Activated CD8-positive, alpha-beta T cell treated with anti-CD3 and anti-CD28 coated beads for 36 hours (primary cell): ENCODE results near the gene OR13C8. TPM values are rescaled to one million over a fixed set of nuclear protein-coding genes. Genes with fewer than 3 reads are reported as not detected.
"Not testable (repeated sequence)": the region's sequence is repeated elsewhere in the genome, so short reads cannot be mapped to it uniquely, and the experiment has no call there.

Experiments used
- ATAC-seq: fragments of 200-7000 bp; cut with Tn5 transposase; one replicate; pipeline ENCODE4 v1.10.0; 2021; ENCODE audit warnings: mild to moderate bottlenecking, moderate library complexity
- CTCF ChIA-PET: fragments of 350-600 bp; sonication (Branson Sonifier 250); formaldehyde crosslinking; loops from one replicate; lab custom pipeline; 2021; ENCODE audit warnings: antibody characterized with exemption; lab: Charles Lee
- POLR2A ChIA-PET: fragments of 350-600 bp; sonication (Branson Sonifier 250); formaldehyde crosslinking; loops from one replicate; lab custom pipeline; 2021; ENCODE audit warnings: antibody characterized with exemption; lab: Charles Lee
- DNase-seq: peaks from one replicate; pipeline ENCODE4 v3.0.0-alpha.2; 2020
- H3K27ac Mint-ChIP-seq: one replicate; pipeline ENCODE4 v1.8.0; 2021; ENCODE audit warnings: mild to moderate bottlenecking, mixed read lengths
- H3K27me3 Mint-ChIP-seq: one replicate; pipeline ENCODE4 v1.8.0; 2021; ENCODE audit warnings: mixed read lengths
- H3K36me3 Mint-ChIP-seq: one replicate; pipeline ENCODE4 v1.8.0; 2021; ENCODE audit warnings: low read depth, mixed read lengths
- H3K4me1 Mint-ChIP-seq: one replicate; pipeline ENCODE4 v1.8.0; 2021; ENCODE audit warnings: low read depth, mixed read lengths
- H3K4me3 Mint-ChIP-seq: one replicate; pipeline ENCODE4 v1.8.0; 2021; ENCODE audit warnings: mild to moderate bottlenecking, moderate library complexity, mixed read lengths
- H3K9me3 Mint-ChIP-seq: one replicate; pipeline ENCODE4 v1.8.0; 2021; ENCODE audit warnings: mixed read lengths
- CTCF ChIP-seq: fragments of 200-600 bp; IDR thresholded peaks from one replicate; pipeline ENCODE4 v1.8.0; 2022; ENCODE audit warnings: antibody characterized with exemption, mild to moderate bottlenecking
- intact Hi-C: fragments of 100-400 bp; cut with micrococcal nuclease; formaldehyde crosslinking; loops from one replicate; pipeline ENCODE4 v1.10.0; 2022
- total RNA-seq, 2 experiments: library from RNA; stranded (reverse); gene quantifications; one replicate each; pipeline ENCODE4 v1.2.3, GENCODE V29; 2021

Gene OR13C8
- not detected for total RNA-seq

GRCh38 chr9:104568868-104569267 lies at the start of gene OR13C8:
OR13C8 (plus strand) TSS chr9:104569168; CDS start chr9:104569168, 0 bp downstream.
- TF ChIP-seq CTCF, result no peak
- Mint-ChIP-seq H3K9me3 (peaks cover 8% of the 10 kb centered on the region), H3K36me3 (no peaks in the 10 kb centered on the region), H3K4me3 (no peak within 1 kb of the TSS), H3K27me3 (no peaks in the 10 kb centered on the region), H3K27ac (no peak within 1 kb of the TSS), H3K4me1 (no peaks in the 10 kb centered on the region)
- POLR2A ChIA-PET, result no interaction called here
- DNase-seq, result no peak
- no peak for ATAC-seq
- intact Hi-C loops, result no loop called here
- CTCF ChIA-PET, result no interaction called here

GRCh38 chr9:104520241-104520640 lies 48.7 kb upstream of the OR13C8 start:
- not testable (repeated sequence) for H3K4me1 Mint-ChIP-seq

GRCh38 chr9:104527109-104527508 lies 41.9 kb upstream of the OR13C8 start, which contains the start of gene OR13C4:
OR13C4 (minus strand) TSS chr9:104527209; CDS start chr9:104527209, 0 bp downstream.
- Mint-ChIP-seq H3K36me3 (no peaks in the 10 kb centered on the region), H3K27ac (no peak within 1 kb of the TSS), H3K4me3 (no peak within 1 kb of the TSS), H3K9me3 (no peaks in the 10 kb centered on the region), H3K27me3 (no peaks in the 10 kb centered on the region), H3K4me1 (no peaks in the 10 kb centered on the region)
- ChIA-PET CTCF (no interaction called here), POLR2A (no interaction called here)
- intact Hi-C loops, result no loop called here
- ATAC-seq (no peak), DNase-seq (no peak)
- no peak for TF ChIP-seq CTCF

More at GRCh38 chr9:104520241-104520640, 48.7 kb upstream of the OR13C8 start:
- intact Hi-C loops, DNase-seq, H3K27me3 Mint-ChIP-seq, H3K27ac Mint-ChIP-seq, ATAC-seq, H3K9me3 Mint-ChIP-seq, CTCF ChIA-PET, H3K36me3 Mint-ChIP-seq, H3K4me3 Mint-ChIP-seq: not testable (repeated sequence)
- POLR2A ChIA-PET, result interaction anchor here (0.6 kb wide), 1 partner anchor 241 kb away, joined by 3 read pairs; no protein-coding TSS in a partner anchor

- Mint-ChIP-seq H3K27me3 (no peaks in the 10 kb centered on the region), H3K4me1 (no peaks in the 10 kb centered on the region), H3K36me3 (no peaks in the 10 kb centered on the region), H3K4me3 (no peak within 1 kb of the TSS), H3K9me3 (no peaks in the 10 kb centered on the region), H3K27ac (no peak within 1 kb of the TSS)
- DNase-seq, result no peak
- POLR2A ChIA-PET, result no interaction called here
- no peak for ATAC-seq
- CTCF ChIA-PET, result no interaction called here
- intact Hi-C loops, result no loop called here
- no peak for TF ChIP-seq CTCF
These were observed 32.2 kb upstream of the OR13C8 start, which contains the start of gene OR13C3 for GRCh38 chr9:104536756-104537155. OR13C3 (minus strand) TSS chr9:104536856; CDS start chr9:104536723, 133 bp downstream.

GRCh38 chr9:104539275-104539674 lies 29.7 kb upstream of the OR13C8 start:
- no peaks in the 10 kb centered on the region for H3K4me1 Mint-ChIP-seq
- no peaks in the 10 kb centered on the region for H3K36me3 Mint-ChIP-seq
- intact Hi-C loops, result no loop called here
- no peaks in the 10 kb centered on the region for H3K27me3 Mint-ChIP-seq
- TF ChIP-seq CTCF, result no peak
- no peaks in the 10 kb centered on the region for H3K9me3 Mint-ChIP-seq
- ChIA-PET POLR2A (no interaction called here), CTCF (no interaction called here)
- H3K4me3 Mint-ChIP-seq, result no peak overlapping the region
- no peak overlapping the region for H3K27ac Mint-ChIP-seq
- DNase-seq, result no peak
- ATAC-seq, result no peak

- Mint-ChIP-seq H3K27me3 (no peaks in the 10 kb centered on the region), H3K4me3 (no peak overlapping the region), H3K9me3 (no peaks in the 10 kb centered on the region), H3K36me3 (no peaks in the 10 kb centered on the region), H3K27ac (no peak overlapping the region), H3K4me1 (no peaks in the 10 kb centered on the region)
- intact Hi-C loops, result no loop called here
- ATAC-seq (no peak), DNase-seq (no peak)
- POLR2A ChIA-PET, result no interaction called here
- TF ChIP-seq CTCF, result no peak
- CTCF ChIA-PET, result no interaction called here
These were observed 24.3 kb upstream of the OR13C8 start for GRCh38 chr9:104544644-104545043.
